ENCODE measurements around the gene PDCD4.

Gene PDCD4

GRCh38 chr10:110927461-110927860 is 55.7 kb downstream of the PDCD4 start:
- DNase-seq, result no peak

- no peak for DNase-seq
Measured at GRCh38 chr10:110931769-110932381, 60.1 kb downstream of the PDCD4 start.

GRCh38 chr10:110932505-110933180 is 60.9 kb downstream of the PDCD4 start:
- no peak for DNase-seq

- DNase-seq, result no peak
Measured at GRCh38 chr10:110936757-110937156, 65.0 kb downstream of the PDCD4 start.

GRCh38 chr10:110939419-110939818 is 67.7 kb downstream of the PDCD4 start:
- no peak for DNase-seq

- no peak for DNase-seq
Measured at GRCh38 chr10:110944792-110945396, 73.2 kb downstream of the PDCD4 start.

- DNase-seq, result no peak
Measured at GRCh38 chr10:110946496-110946895, 74.8 kb downstream of the PDCD4 start.

- no peak for DNase-seq
Measured at GRCh38 chr10:110947061-110947595, 75.4 kb downstream of the PDCD4 start.
